Lower leg skin (tissue), 4 donors: ENCODE measurements around the gene SNX11. TPM values are rescaled to one million over a fixed set of nuclear protein-coding genes. Genes with fewer than 3 reads are reported as not detected.

Source experiments
- DNase-seq, 2 donors: peaks; one replicate each; pipeline ENCODE4 v3.0.0-alpha.2; 2019; ENCODE audit warnings: low spot score in 2 of 2
- H3K4me3 ChIP-seq: fragments of 200-600 bp; sonication (generic); 2 replicates; pipeline ENCODE4 v1.5.1; 2017; ENCODE audit warnings: mild to moderate bottlenecking, low read depth; ENCODE audit not compliant: poor library complexity, severe bottlenecking
- CTCF ChIP-seq, 3 donors: fragments of 450-650 bp; IDR thresholded peaks; one replicate each; pipeline ENCODE4 v1.5.1; 2016; ENCODE audit warnings: antibody characterized with exemption in 3 of 3, mild to moderate bottlenecking in 3 of 3, moderate library complexity in 2 of 3
- POLR2A ChIP-seq, 2 donors: fragments of 450-650 bp; IDR thresholded peaks; one replicate each; pipeline ENCODE4 v1.6.1; 2016 to 2017; ENCODE audit warnings: antibody characterized with exemption in 2 of 2, mild to moderate bottlenecking in 1 of 2, moderate library complexity in 1 of 2
- whole genome bisulfite sequencing, 2 donors: methylation state at CpG; one replicate each; pipeline ENCODE4 v1.1.5; 2018; 5-methylcytosine and 5-hydroxymethylcytosine counted together
- intact Hi-C: fragments of 100-400 bp; cut with DNase I; formaldehyde crosslinking; loops from one replicate; pipeline ENCODE4 v1.15.0; 2023; ENCODE audit warnings: low total_unique reads
- total RNA-seq, 4 donors: library from RNA; depleted of rRNA; stranded (reverse); fragments of >200 nt; gene quantifications; one replicate each; pipeline ENCODE4 v1.1.0, GENCODE V29; 2016

Gene SNX11
- 10 to 100 TPM; 11.1 to 15.7 (median 13.0) TPM for total RNA-seq

GRCh38 chr17:48107137-48108055, at the start of gene SNX11:
Gene SNX11 (plus strand): TSS chr17:48107766. CDS start chr17:48112044, 4,278 bp downstream.
- 0% methylated on average over 39 to 48 of the region's 64 CpGs for WGBS, 2 donors
- DNase-seq, result peak; percentile 84 to 98
- TF ChIP-seq CTCF (IDR thresholded peaks at IDR 0.05) (no peak), POLR2A (IDR thresholded peaks at IDR 0.05) (no peak)
- H3K4me3 ChIP-seq, result peak within 1 kb of the TSS; percentile 59
- intact Hi-C loops, result loop anchor here (5.0 kb wide), 1 partner anchor 1385 kb away; no protein-coding TSS in a partner anchor

- DNase-seq, result no peak
- TF ChIP-seq CTCF (IDR thresholded peaks at IDR 0.05) (no peak), POLR2A (IDR thresholded peaks at IDR 0.05) (no peak)
- no peak overlapping the region for H3K4me3 ChIP-seq
- intact Hi-C loops, result no loop called here
- WGBS, 2 donors, result 85 to 86% methylated on average over 9 to 10 of the region's 11 CpGs
Observed at GRCh38 chr17:48058393-48059124, 49.0 kb upstream of the SNX11 start.

- 92 to 96% methylated on average over 32 of the region's 32 CpGs for WGBS, 2 donors
- intact Hi-C loops, result no loop called here
- no peak for DNase-seq
- TF ChIP-seq POLR2A (IDR thresholded peaks at IDR 0.05), result no peak
- TF ChIP-seq CTCF (IDR thresholded peaks at IDR 0.05), result no peak
- H3K4me3 ChIP-seq, result no peak overlapping the region
Observed at GRCh38 chr17:48059125-48059668, 48.4 kb upstream of the SNX11 start.

GRCh38 chr17:48060249-48060648, 47.3 kb upstream of the SNX11 start:
- intact Hi-C loops, result no loop called here
- TF ChIP-seq CTCF (IDR thresholded peaks at IDR 0.05), result no peak
- no peak for TF ChIP-seq POLR2A (IDR thresholded peaks at IDR 0.05)
- no peak overlapping the region for H3K4me3 ChIP-seq
- DNase-seq, result no peak
- WGBS, 2 donors, result 60 to 65% methylated on average over 7 of the region's 7 CpGs

- WGBS, 2 donors, result 84 to 92% methylated on average over 7 of the region's 7 CpGs
- no peak for TF ChIP-seq POLR2A (IDR thresholded peaks at IDR 0.05)
- TF ChIP-seq CTCF (IDR thresholded peaks at IDR 0.05), result no peak
- DNase-seq, result no peak
- no peak overlapping the region for H3K4me3 ChIP-seq
- intact Hi-C loops, result no loop called here
Observed at GRCh38 chr17:48062273-48062672, 45.3 kb upstream of the SNX11 start.
